Measurements from ENCODE around the gene WIPF1.

WIPF1 gene

GRCh38 chr2:174635776-174636404 lies 38.3 kb upstream of the WIPF1 start:
- H3K4me3 ChIP-seq (ENCODE audit: low read length), result no peak overlapping the region
- DNase-seq (ENCODE audit: low read depth), result no peak
- TF ChIP-seq CTCF (IDR thresholded peaks at IDR 0.05; ENCODE audit: insufficient read depth, low read depth, low read length, missing control alignments), result no peak

- no peak for DNase-seq (ENCODE audit: low read depth)
- no peak overlapping the region for H3K4me3 ChIP-seq (ENCODE audit: low read length)
- TF ChIP-seq CTCF (IDR thresholded peaks at IDR 0.05; ENCODE audit: insufficient read depth, low read depth, low read length, missing control alignments), result no peak
Measured at GRCh38 chr2:174635015-174635593, 37.5 kb upstream of the WIPF1 start.

GRCh38 chr2:174634130-174635014 lies 36.8 kb upstream of the WIPF1 start:
- no peak for TF ChIP-seq CTCF (IDR thresholded peaks at IDR 0.05; ENCODE audit: insufficient read depth, low read depth, low read length, missing control alignments)
- no peak overlapping the region for H3K4me3 ChIP-seq (ENCODE audit: low read length)
- no peak for DNase-seq (ENCODE audit: low read depth)

- no peak for TF ChIP-seq CTCF (IDR thresholded peaks at IDR 0.05; ENCODE audit: insufficient read depth, low read depth, low read length, missing control alignments)
- DNase-seq (ENCODE audit: low read depth), result no peak
- H3K4me3 ChIP-seq (ENCODE audit: low read length), result no peak overlapping the region
Measured at GRCh38 chr2:174633623-174633930, 36.0 kb upstream of the WIPF1 start.

- DNase-seq (ENCODE audit: low read depth), result no peak
Measured at GRCh38 chr2:174632841-174633622, 35.4 kb upstream of the WIPF1 start.

More at GRCh38 chr2:174632841-174633622, 35.4 kb upstream of the WIPF1 start:
- no peak for TF ChIP-seq CTCF (IDR thresholded peaks at IDR 0.05; ENCODE audit: insufficient read depth, low read depth, low read length, missing control alignments)
- no peak overlapping the region for H3K4me3 ChIP-seq (ENCODE audit: low read length)
